Breast epithelium (tissue), 3 donors: ENCODE results near the gene FHIT.

Experiments
- CTCF ChIP-seq, 3 donors: fragments of 450-650 bp; IDR thresholded peaks; one replicate each; pipeline ENCODE4 v1.5.1; 2016 to 2017; ENCODE audit warnings: antibody characterized with exemption in 3 of 3, mild to moderate bottlenecking in 3 of 3, moderate library complexity in 3 of 3
- POLR2A ChIP-seq: fragments of 450-650 bp; IDR thresholded peaks from one replicate; pipeline ENCODE4 v1.6.1; 2016; ENCODE audit warnings: antibody characterized with exemption, mild to moderate bottlenecking, moderate library complexity
- POLR2AphosphoS5 ChIP-seq, 3 donors: sonication (generic); formaldehyde crosslinking; IDR thresholded peaks; one replicate each; pipeline ENCODE4 v1.6.1; 2017; ENCODE audit warnings: antibody characterized with exemption in 3 of 3

- TF ChIP-seq CTCF (IDR thresholded peaks at IDR 0.05) (no peak), POLR2AphosphoS5 (IDR thresholded peaks at IDR 0.05) (no peak), POLR2A (no peak)
Measured at GRCh38 chr3:59981377-59981776, 1269.9 kb downstream of the FHIT start.
